SIG-M5 treated with dmso at 0.1 percent for 504 hours (cell line): ENCODE data around the gene CYP26B1.

Source experiments
- DNase-seq: peaks from one replicate; lab custom pipeline; 2025; ENCODE audit not compliant: unreplicated experiment; lab: John Stamatoyannopoulos, UW

Gene CYP26B1

GRCh38 chr2:72147303-72147971, at the start of gene CYP26B1:
TSS of gene CYP26B1 (minus strand) at chr2:72147862. CDS start at chr2:72147834, 28 bp downstream.
- no peak for DNase-seq

- DNase-seq: no peak
These were observed 46.1 kb upstream of the CYP26B1 start for GRCh38 chr2:72193723-72194122.

- no peak for DNase-seq
These were observed 43.8 kb upstream of the CYP26B1 start for GRCh38 chr2:72191441-72191840.

- DNase-seq: no peak
These were observed 37.5 kb upstream of the CYP26B1 start for GRCh38 chr2:72185206-72185605.

GRCh38 chr2:72183466-72183865, 35.8 kb upstream of the CYP26B1 start:
- no peak for DNase-seq

GRCh38 chr2:72183016-72183415, 35.4 kb upstream of the CYP26B1 start:
- DNase-seq: no peak

- DNase-seq: no peak
These were observed 34.9 kb upstream of the CYP26B1 start for GRCh38 chr2:72182547-72182946.

- no peak for DNase-seq
These were observed 34.0 kb upstream of the CYP26B1 start for GRCh38 chr2:72181616-72182015.

GRCh38 chr2:72180351-72180750, 32.7 kb upstream of the CYP26B1 start:
- DNase-seq: no peak

GRCh38 chr2:72178551-72178950, 30.9 kb upstream of the CYP26B1 start:
- DNase-seq: no peak

- no peak for DNase-seq
These were observed 28.6 kb upstream of the CYP26B1 start for GRCh38 chr2:72176281-72176680.

GRCh38 chr2:72175636-72176035, 28.0 kb upstream of the CYP26B1 start:
- DNase-seq: no peak

GRCh38 chr2:72173640-72174321, 26.1 kb upstream of the CYP26B1 start:
- DNase-seq: no peak

GRCh38 chr2:72172478-72172877, 24.8 kb upstream of the CYP26B1 start:
- DNase-seq: no peak

- DNase-seq: no peak
These were observed 18.6 kb upstream of the CYP26B1 start for GRCh38 chr2:72166279-72166678.

- no peak for DNase-seq
These were observed 18.1 kb upstream of the CYP26B1 start for GRCh38 chr2:72165792-72166191.

- no peak for DNase-seq
These were observed 14.9 kb upstream of the CYP26B1 start for GRCh38 chr2:72162574-72162973.

- no peak for DNase-seq
These were observed 11.7 kb upstream of the CYP26B1 start for GRCh38 chr2:72159211-72159993.

GRCh38 chr2:72157871-72158771, 10.5 kb upstream of the CYP26B1 start:
- DNase-seq: no peak

- DNase-seq: no peak
These were observed 9.2 kb upstream of the CYP26B1 start for GRCh38 chr2:72156872-72157271.

- DNase-seq: no peak
These were observed 8.1 kb upstream of the CYP26B1 start for GRCh38 chr2:72155737-72156136.
